Measurements from ENCODE around the gene AIDA. TPM values are rescaled to one million over a fixed set of nuclear protein-coding genes. Genes with fewer than 3 reads are reported as not detected.

Gene AIDA, protein sequence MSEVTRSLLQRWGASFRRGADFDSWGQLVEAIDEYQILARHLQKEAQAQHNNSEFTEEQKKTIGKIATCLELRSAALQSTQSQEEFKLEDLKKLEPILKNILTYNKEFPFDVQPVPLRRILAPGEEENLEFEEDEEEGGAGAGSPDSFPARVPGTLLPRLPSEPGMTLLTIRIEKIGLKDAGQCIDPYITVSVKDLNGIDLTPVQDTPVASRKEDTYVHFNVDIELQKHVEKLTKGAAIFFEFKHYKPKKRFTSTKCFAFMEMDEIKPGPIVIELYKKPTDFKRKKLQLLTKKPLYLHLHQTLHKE
- 55.9 and 56.3 TPM in 2 replicates for total RNA-seq

GRCh38 chr1:222712253-222713090, at the start of gene AIDA, which contains the start of gene BROX:
Gene AIDA, minus strand, starts transcription at chr1:222712491. Its CDS starts 174 bp downstream, at chr1:222712317.
Gene BROX, plus strand, starts transcription at chr1:222712564. Its CDS starts 3,136 bp downstream, at chr1:222715700.

DNA sequence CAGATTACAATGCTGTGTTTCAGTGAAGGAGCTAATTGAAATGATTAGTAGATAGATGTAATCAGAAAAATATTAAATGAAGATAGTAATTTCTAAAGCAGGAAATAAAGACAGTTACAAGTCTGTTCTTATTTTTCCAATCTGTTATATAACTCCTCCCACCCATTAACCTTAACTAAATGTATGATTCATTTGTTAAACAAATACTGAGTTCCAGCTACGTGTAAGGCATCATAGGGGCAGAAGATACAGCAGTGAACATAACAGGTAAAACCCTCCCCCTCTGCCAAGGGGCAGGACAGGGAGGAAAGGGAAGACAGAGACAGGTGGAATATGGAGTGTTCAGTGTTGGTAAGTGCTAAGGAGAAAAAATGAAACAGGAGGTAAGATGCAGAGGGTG, 24.7 kb upstream of the AIDA start, which contains the start of gene FAM177B:
TSS of gene FAM177B (plus strand) at position 231 of the 400 bp plus-strand sequence. CDS start 9,344 bp downstream, outside the sequence.

Other genes starting within 250 kb of the AIDA start
- gene HHIPL2, start 164.4 kb downstream of the AIDA start, total RNA-seq = 0.36 and 1.1 TPM in 2 replicates
- 6.3 and 10.0 TPM in 2 replicates for gene TAF1A, start 122.6 kb downstream of the AIDA start, total RNA-seq
- 26.6 and 41.3 TPM in 2 replicates for gene MIA3, start 94.4 kb downstream of the AIDA start, total RNA-seq
- 32.6 and 38.1 TPM in 2 replicates for gene BROX, start 73 bp upstream of the AIDA start, total RNA-seq
- gene FAM177B, start 24.7 kb upstream of the AIDA start, total RNA-seq = not detected in 2 replicates
- 3.4 and 3.6 TPM in 2 replicates for gene DISP1, start 102.5 kb upstream of the AIDA start, total RNA-seq